Ishikawa (cell line): ENCODE results near the gene CFAP68.

Source experiments
- CEBPB ChIP-seq: IDR thresholded peaks from 2 replicates; pipeline ENCODE4 v1.6.1; 2012
- CREB1 ChIP-seq: IDR thresholded peaks from 2 replicates; pipeline ENCODE4 v1.6.1; 2012; ENCODE audit warnings: low read depth
- EGR1 ChIP-seq: IDR thresholded peaks from 2 replicates; pipeline ENCODE4 v1.6.1; 2012
- EP300 ChIP-seq: IDR thresholded peaks from 2 replicates; pipeline ENCODE4 v1.6.1; 2012; ENCODE audit warnings: borderline replicate concordance
- FOXM1 ChIP-seq: IDR thresholded peaks from 2 replicates; pipeline ENCODE4 v1.6.1; 2012; ENCODE audit warnings: low read depth, borderline replicate concordance
- MAX ChIP-seq: IDR thresholded peaks from 2 replicates; pipeline ENCODE4 v1.6.1; 2012
- NFIC ChIP-seq: IDR thresholded peaks from 2 replicates; pipeline ENCODE4 v1.6.1; 2012
- RAD21 ChIP-seq: IDR thresholded peaks from 2 replicates; pipeline ENCODE4 v1.6.1; 2012; ENCODE audit warnings: low read depth
- REST ChIP-seq: IDR thresholded peaks from 2 replicates; pipeline ENCODE4 v1.6.1; 2012; ENCODE audit warnings: low read depth, mild to moderate bottlenecking
- TAF1 ChIP-seq: IDR thresholded peaks from 2 replicates; pipeline ENCODE4 v1.6.1; 2012; ENCODE audit warnings: low read depth, mild to moderate bottlenecking
- TCF12 ChIP-seq: IDR thresholded peaks from 2 replicates; pipeline ENCODE4 v1.6.1; 2012; ENCODE audit warnings: low read depth
- TEAD4 ChIP-seq: IDR thresholded peaks from 2 replicates; pipeline ENCODE4 v1.6.1; 2012
- USF1 ChIP-seq: IDR thresholded peaks from 2 replicates; pipeline ENCODE4 v1.6.1; 2012
- YY1 ChIP-seq: IDR thresholded peaks from 2 replicates; pipeline ENCODE4 v1.6.1; 2012; ENCODE audit warnings: low read depth
- ZBTB7A ChIP-seq: IDR thresholded peaks from 2 replicates; pipeline ENCODE4 v1.6.1; 2012; ENCODE audit warnings: low read depth

Gene CFAP68

GRCh38 chr11:111886844-111887243, 7.5 kb downstream of the CFAP68 start:
- TF ChIP-seq REST (no peak), TEAD4 (no peak), TCF12 (no peak), EP300 (no peak), ZBTB7A (no peak), YY1 (no peak)

GRCh38 chr11:111905411-111905810, 26.1 kb downstream of the CFAP68 start:
- TF ChIP-seq MAX (no peak), CEBPB (no peak), TAF1 (no peak), EP300 (no peak), TCF12 (no peak), USF1 (no peak)

- no peak for TF ChIP-seq EP300
- TF ChIP-seq RAD21, result no peak
- no peak for TF ChIP-seq MAX
- no peak for TF ChIP-seq USF1
- TF ChIP-seq TEAD4, result no peak
- TF ChIP-seq EGR1, result no peak
- no peak for TF ChIP-seq CREB1
- TF ChIP-seq YY1, result no peak
- no peak for TF ChIP-seq CEBPB
These were observed 27.3 kb downstream of the CFAP68 start for GRCh38 chr11:111906680-111907079.

GRCh38 chr11:111908639-111909305, 29.4 kb downstream of the CFAP68 start:
- no peak for TF ChIP-seq TAF1
- no peak for TF ChIP-seq FOXM1
- TF ChIP-seq CREB1, result no peak

- no peak for TF ChIP-seq FOXM1
- no peak for TF ChIP-seq NFIC
- no peak for TF ChIP-seq ZBTB7A
- no peak for TF ChIP-seq CREB1
- no peak for TF ChIP-seq USF1
- TF ChIP-seq MAX, result no peak
- no peak for TF ChIP-seq TAF1
- TF ChIP-seq RAD21, result no peak
- no peak for TF ChIP-seq CEBPB
- TF ChIP-seq TCF12, result no peak
- TF ChIP-seq REST, result no peak
- no peak for TF ChIP-seq YY1
- no peak for TF ChIP-seq EGR1
- no peak for TF ChIP-seq EP300
- no peak for TF ChIP-seq TEAD4
These were observed 30.0 kb downstream of the CFAP68 start for GRCh38 chr11:111909378-111909777.
